DMS 273 (cell line): ENCODE results near the gene CTDP1.
"Not testable (repeated sequence)": the region's sequence is repeated elsewhere in the genome, so short reads cannot be mapped to it uniquely, and the experiment has no call there.

Source experiments
- DNase-seq: peaks from one replicate; lab custom pipeline; 2025; ENCODE audit not compliant: unreplicated experiment; lab: John Stamatoyannopoulos, UW

Gene CTDP1

GRCh38 chr18:79723036-79723435 lies 43.4 kb downstream of the CTDP1 start:
- no peak for DNase-seq

- DNase-seq: no peak
Observed at GRCh38 chr18:79723628-79724027, 44.0 kb downstream of the CTDP1 start.

- no peak for DNase-seq
Observed at GRCh38 chr18:79724299-79725080, 44.9 kb downstream of the CTDP1 start.

- DNase-seq: no peak
Observed at GRCh38 chr18:79725486-79725885, 45.9 kb downstream of the CTDP1 start.

GRCh38 chr18:79726721-79727120 lies 47.1 kb downstream of the CTDP1 start:
- no peak for DNase-seq

GRCh38 chr18:79727211-79727610 lies 47.6 kb downstream of the CTDP1 start:
- no peak for DNase-seq

GRCh38 chr18:79728931-79729586 lies 49.5 kb downstream of the CTDP1 start:
- no peak for DNase-seq

GRCh38 chr18:79729611-79730010 lies 50.0 kb downstream of the CTDP1 start:
- no peak for DNase-seq

GRCh38 chr18:79730804-79731203 lies 51.2 kb downstream of the CTDP1 start:
- DNase-seq: no peak

- not testable (repeated sequence) for DNase-seq
Observed at GRCh38 chr18:79731881-79732720, 52.5 kb downstream of the CTDP1 start.

- DNase-seq: no peak
Observed at GRCh38 chr18:79732721-79733025, 53.1 kb downstream of the CTDP1 start.

- no peak for DNase-seq
Observed at GRCh38 chr18:79733135-79733701, 53.6 kb downstream of the CTDP1 start.

GRCh38 chr18:79733986-79734770 lies 54.6 kb downstream of the CTDP1 start:
- no peak for DNase-seq

- no peak for DNase-seq
Observed at GRCh38 chr18:79735071-79735980, 55.7 kb downstream of the CTDP1 start.

- no peak for DNase-seq
Observed at GRCh38 chr18:79736230-79736629, 56.6 kb downstream of the CTDP1 start.

GRCh38 chr18:79736846-79737245 lies 57.2 kb downstream of the CTDP1 start:
- no peak for DNase-seq

GRCh38 chr18:79737426-79737825 lies 57.8 kb downstream of the CTDP1 start:
- no peak for DNase-seq

GRCh38 chr18:79738041-79738461 lies 58.4 kb downstream of the CTDP1 start:
- no peak for DNase-seq

GRCh38 chr18:79738581-79739439 lies 59.2 kb downstream of the CTDP1 start:
- no peak for DNase-seq
